ES-I3 (cell line): ENCODE results near the gene PIAS2.
"Not testable (repeated sequence)": the region's sequence is repeated elsewhere in the genome, so short reads cannot be mapped to it uniquely, and the experiment has no call there.

Source experiments
- H3K36me3 ChIP-seq: 2 replicates; pipeline ENCODE4 v1.6.1; 2013; ENCODE audit warnings: mild to moderate bottlenecking, low read length, control low read depth, moderate library complexity; ENCODE audit not compliant: insufficient read depth
- H3K4me1 ChIP-seq: 2 replicates; pipeline ENCODE4 v1.6.1; 2013; ENCODE audit warnings: mild to moderate bottlenecking, control low read depth, low read length; ENCODE audit not compliant: insufficient read depth
- H3K9ac ChIP-seq: 2 replicates; pipeline ENCODE4 v1.6.1; 2013; ENCODE audit warnings: low read depth, mild to moderate bottlenecking, low read length, moderate library complexity
- H3K9me3 ChIP-seq: 2 replicates; pipeline ENCODE4 v1.6.1; 2013; ENCODE audit warnings: mild to moderate bottlenecking, low read length, moderate library complexity; ENCODE audit not compliant: control insufficient read depth, insufficient read depth

The PIAS2 gene, protein sequence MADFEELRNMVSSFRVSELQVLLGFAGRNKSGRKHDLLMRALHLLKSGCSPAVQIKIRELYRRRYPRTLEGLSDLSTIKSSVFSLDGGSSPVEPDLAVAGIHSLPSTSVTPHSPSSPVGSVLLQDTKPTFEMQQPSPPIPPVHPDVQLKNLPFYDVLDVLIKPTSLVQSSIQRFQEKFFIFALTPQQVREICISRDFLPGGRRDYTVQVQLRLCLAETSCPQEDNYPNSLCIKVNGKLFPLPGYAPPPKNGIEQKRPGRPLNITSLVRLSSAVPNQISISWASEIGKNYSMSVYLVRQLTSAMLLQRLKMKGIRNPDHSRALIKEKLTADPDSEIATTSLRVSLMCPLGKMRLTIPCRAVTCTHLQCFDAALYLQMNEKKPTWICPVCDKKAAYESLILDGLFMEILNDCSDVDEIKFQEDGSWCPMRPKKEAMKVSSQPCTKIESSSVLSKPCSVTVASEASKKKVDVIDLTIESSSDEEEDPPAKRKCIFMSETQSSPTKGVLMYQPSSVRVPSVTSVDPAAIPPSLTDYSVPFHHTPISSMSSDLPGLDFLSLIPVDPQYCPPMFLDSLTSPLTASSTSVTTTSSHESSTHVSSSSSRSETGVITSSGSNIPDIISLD

DNA sequence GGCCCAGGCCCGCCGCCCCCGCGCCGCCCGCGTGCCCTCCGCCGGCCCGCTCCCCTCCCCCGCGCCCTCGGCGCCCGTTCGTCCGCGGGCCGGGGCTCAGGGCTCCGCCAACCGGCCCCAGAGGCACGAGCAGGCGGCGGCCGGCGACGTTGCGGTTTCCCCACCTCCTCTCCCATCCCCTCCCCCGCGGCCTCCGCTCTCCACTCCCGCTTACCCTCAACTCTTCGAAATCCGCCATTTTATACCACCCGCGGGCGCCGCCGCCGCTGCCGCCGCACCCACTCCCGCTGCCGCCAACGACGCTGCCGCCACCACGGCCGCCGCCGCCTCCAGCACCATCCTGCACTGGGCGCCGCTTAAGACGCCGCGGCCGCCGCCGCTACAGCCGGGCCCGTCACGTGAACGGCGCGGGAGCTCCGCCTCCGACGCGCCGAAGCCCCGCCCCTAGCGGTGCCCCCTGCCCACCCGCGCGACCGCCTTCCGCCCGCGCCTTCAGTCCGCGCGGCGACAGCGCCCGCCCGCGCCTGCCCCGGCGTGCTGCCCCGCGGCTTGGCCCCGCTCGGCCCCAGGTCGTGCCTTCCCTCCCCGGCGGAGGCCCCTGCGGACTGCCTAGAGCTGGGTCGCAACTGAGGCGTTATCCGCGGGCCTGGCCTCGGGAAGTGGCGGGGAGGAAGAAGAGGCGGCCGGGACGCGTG, at the start of gene PIAS2, which contains the start of gene KATNAL2:
Gene PIAS2 (minus strand): TSS at position 400 of the 695 bp plus-strand sequence. CDS start 162 bp downstream, at position 238.
Gene KATNAL2 (plus strand): TSS at position 495 of the 695 bp plus-strand sequence. CDS start 29,271 bp downstream, outside the sequence.
- Histone ChIP-seq H3K36me3 (no peaks in the 10 kb centered on the region), H3K9me3 (no peaks in the 10 kb centered on the region), H3K4me1 (peaks cover 12% of the 10 kb centered on the region), H3K9ac (peak within 1 kb of the TSS; percentile 96)

DNA sequence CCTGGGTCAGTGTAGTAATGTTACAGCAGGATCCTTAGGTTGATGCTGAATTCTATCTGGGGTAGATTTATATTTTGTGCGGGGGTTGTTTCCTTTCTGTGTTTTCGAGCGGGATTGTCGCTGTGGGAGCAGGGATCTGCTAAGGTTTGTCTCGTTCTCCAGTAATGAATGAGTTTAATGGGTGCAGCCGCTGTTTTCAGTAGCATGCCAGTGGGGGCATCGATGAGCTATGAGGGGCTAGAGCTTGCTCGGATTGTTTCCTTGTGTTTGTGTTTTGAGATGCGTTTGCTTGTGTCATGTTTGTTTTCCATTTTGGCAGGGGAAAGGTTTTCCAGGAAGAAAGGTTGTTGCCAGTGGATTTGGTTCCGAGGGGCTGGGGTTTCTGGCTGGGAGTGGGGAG, 49.0 kb upstream of the PIAS2 start:
- not testable (repeated sequence) for H3K9me3 ChIP-seq, H3K36me3 ChIP-seq, H3K4me1 ChIP-seq, H3K9ac ChIP-seq

DNA sequence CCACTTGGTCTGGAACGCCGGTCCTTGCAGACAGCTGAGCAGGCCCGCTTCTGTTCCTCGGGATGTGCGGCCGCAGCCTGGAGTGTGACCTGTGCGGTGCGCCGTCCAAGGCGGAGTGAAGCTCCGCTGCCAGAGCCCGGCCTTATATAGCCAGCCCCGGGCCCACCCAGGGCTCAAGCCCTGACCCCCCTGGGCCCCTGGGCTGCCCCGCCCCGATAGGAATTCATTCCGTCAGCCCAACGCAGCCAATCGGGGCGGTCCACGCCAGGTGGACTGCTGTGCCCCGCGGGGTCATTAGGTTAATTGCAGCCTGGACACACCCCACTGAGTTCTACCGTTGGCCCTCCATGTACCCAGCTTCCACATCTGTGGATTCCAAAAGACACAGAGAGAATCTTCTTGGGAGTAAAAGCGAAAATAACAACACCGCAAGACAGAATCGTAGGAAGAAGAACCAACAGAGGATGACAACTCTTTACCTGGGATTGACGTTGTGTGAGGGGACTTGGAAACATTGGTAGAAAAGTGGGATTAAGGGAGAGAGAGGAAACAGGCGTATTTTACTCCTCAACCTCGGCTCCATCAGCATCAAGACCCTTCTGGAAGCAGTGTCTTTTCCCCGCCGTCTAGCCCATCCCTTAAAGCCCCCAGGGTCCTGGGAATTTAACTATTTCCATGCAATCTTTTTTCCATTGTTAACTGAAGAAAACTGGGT, 47.4 kb upstream of the PIAS2 start:
- not testable (repeated sequence) for H3K9me3 ChIP-seq, H3K4me1 ChIP-seq, H3K9ac ChIP-seq, H3K36me3 ChIP-seq

DNA sequence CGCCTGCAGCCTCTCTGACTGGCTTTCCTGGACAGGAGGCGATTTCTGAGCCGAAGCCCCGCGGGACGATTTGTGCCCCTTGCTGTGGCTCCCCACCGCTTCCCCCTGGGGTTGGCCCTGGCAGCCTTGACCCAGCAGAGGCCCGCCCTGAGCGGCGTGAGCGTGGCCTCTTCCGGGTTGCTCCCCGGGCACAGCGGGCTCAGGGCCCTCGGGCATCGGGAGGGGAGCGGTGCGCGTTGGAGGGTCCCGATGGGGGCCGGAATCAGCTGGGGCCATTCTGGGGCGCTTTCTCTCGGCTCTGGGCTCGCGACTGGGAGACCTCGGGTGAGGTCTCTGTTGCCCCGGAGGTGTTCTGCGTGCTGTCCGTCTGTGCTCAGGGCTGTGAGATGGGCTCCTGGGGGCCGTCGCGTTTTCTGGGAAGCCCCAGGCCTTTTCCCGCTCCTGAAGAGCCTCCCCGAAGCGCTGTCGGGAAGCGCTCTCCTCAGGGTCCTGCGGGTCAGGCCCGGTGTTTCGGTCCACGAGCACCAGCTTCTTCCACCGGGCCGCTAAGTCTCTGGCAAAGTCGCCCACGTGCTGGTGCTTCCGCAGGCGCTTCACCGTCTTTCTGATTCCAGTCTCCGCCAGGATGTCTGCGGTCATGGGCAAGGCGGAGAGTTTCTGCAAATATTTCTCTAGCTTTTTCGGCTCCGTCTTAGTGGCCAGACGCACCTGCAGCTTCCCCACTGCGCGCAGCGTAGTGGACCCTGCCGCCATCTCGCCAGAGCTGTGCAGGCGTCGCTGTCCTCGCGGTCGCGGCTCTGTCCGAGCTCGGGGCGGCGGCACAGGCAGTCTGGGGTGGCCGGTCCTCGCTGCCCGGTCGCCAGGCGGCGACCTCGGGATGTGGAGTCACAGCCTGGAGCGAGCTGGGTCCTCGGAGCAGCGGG, 46.6 kb upstream of the PIAS2 start:
- not testable (repeated sequence) for H3K4me1 ChIP-seq, H3K9me3 ChIP-seq, H3K9ac ChIP-seq, H3K36me3 ChIP-seq

DNA sequence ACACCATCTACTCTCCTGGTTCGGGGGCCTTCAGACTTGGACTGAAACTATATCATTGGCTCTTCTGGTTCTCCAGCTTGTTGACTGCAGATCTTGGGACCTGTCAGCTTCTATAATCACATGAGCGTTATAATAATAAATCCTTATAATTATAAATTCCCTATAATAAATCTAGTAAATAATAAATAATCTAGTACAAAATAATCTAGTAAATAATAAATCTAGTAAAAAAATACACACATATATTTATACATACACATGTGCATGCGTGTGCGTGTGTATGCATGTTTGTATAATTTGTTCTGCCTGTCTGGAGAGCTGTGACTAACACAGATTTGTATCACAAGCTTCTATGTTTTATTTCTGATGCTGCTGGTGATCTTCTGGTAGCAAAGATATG, 40.9 kb upstream of the PIAS2 start:
- no peaks in the 10 kb centered on the region for H3K4me1 ChIP-seq
- H3K36me3 ChIP-seq = no peaks in the 10 kb centered on the region
- no peaks in the 10 kb centered on the region; the same call in 1 of the 2 replicates for H3K9me3 ChIP-seq
- no peak overlapping the region for H3K9ac ChIP-seq

DNA sequence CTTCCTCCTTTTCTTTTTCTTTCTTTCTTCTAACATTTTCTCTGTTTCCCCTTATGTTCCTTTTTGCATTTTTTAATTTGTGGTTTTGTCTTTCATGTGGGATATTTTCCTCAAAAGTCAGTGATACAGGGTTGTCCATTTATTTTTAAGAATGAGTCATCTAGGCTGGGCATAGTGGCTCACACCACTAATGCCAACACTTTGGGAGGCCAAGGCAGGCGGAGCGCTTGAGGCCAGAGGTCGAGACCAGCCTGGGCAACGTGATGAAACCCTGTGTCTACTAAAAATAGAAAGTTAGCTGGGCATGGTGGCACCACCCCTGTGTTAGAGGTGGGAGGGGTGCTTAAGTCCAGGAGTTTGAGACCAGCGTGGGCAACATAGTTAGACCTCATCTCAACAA, 35.9 kb upstream of the PIAS2 start:
- Histone ChIP-seq H3K9ac (no peak overlapping the region), H3K9me3 (no peaks in the 10 kb centered on the region), H3K36me3 (no peaks in the 10 kb centered on the region), H3K4me1 (no peaks in the 10 kb centered on the region)

DNA sequence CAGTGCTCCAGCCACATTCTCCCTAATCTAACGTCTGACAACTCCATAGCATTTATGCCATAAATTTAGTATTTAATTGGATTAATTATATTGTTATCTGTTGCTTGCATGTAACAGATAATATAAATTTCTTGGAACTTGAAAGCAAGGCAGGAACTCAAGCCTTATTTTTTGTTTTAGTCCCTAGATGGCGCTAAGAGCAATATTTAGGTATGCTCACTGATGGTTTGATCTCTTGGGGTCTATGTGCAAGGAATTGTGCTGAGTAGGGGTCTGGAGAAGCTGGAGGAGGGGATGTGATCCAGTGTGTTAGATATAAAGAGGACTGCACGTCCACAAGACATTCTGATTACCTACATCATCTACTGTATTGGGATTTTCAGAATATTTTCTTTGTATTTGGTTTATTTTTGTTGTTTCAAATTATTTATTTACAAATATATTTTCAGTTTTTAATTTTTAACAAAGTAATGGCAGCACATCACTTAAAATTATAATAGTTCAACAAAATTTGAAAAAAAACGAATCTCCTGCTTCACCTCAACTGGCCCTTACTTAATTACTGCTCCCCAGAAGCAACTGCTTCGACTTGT, 32.9 kb upstream of the PIAS2 start:
- no peaks in the 10 kb centered on the region for H3K4me1 ChIP-seq
- H3K36me3 ChIP-seq = no peaks in the 10 kb centered on the region
- H3K9me3 ChIP-seq = no peaks in the 10 kb centered on the region
- no peak overlapping the region for H3K9ac ChIP-seq

DNA sequence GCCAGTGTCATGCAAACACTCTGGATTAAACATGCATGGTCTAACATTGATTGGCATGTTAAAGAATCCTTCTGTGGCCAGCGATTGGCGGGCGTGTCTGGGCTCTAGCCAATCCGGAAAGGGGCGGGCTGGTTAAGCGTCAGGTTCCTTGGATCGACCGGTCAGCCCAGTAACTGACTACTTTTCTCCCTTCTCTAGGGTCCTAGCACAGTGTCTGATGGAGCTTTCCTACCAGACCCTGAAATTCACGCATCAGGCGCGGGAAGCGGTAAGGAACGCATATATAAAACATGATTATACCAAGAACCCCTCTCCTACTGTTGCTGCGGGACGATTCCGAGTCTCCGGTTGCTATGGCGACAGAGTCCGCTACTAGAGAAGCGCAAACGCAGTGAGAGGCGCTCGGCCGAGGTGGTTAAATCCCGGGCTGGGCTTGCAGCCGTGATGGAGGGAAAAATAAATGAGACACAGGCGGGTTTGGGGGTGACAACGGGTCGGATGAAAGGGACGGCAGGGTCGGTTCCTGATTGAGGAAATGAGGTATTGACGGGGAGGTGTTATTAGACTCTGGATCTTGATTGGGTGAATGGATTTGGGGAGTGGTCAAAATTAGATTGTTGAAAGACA, 29.5 kb upstream of the PIAS2 start:
- Histone ChIP-seq H3K9ac (peak overlapping the region; percentile 90), H3K4me1 (no peaks in the 10 kb centered on the region), H3K9me3 (no peaks in the 10 kb centered on the region), H3K36me3 (no peaks in the 10 kb centered on the region)

DNA sequence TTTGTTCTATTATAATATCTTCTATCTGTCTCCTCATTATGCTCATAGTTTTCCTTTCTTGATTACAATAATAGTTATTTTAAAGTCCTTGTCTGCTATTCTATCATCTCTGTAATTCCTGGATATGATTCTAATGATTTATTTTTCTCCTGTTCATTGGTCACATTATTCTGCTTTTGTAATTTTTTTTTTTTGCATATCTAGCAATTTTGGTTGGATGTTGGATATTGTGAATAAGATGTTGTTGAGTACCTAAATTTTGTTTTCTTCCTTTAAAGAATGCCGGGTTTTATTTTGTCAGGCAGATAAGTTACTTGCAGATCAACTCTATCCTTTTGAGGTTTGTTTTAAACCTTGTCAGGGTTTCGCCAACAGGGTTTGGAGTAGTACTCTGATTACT, 25.3 kb upstream of the PIAS2 start:
- Histone ChIP-seq H3K9ac (no peak overlapping the region), H3K36me3 (no peaks in the 10 kb centered on the region), H3K4me1 (0 out of 2 replicates have a peak, but pooled peaks cover 4% of the 10 kb centered on the region), H3K9me3 (no peaks in the 10 kb centered on the region)

DNA sequence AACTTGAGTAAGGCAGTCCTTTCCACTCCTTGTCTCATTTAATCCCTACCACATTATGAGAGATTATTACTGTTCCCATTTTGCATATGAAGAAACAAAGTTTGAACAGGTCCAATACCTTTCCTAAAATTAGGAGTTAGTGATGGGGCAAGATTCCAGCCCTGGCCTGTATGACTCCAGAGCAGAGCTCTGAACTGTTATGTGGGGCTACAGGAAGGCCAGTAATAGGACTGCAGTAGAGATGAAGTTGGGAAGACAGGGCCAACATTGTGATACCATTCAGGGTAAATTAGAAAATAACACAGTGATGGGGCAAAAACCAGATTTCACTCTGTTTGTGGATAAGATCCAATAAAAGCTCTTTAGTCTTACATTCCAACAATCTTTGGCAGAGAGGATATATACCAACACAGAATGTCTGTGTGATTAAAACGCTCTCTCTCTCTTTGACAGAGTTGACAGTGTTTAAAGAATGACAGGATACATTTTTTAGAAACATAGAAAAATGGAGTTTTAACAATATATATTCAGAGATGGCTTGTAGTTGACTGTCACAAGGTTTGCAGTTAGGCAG, 22.8 kb upstream of the PIAS2 start:
- Histone ChIP-seq H3K9ac (no peak overlapping the region), H3K9me3 (no peaks in the 10 kb centered on the region), H3K36me3 (no peaks in the 10 kb centered on the region), H3K4me1 (0 out of 2 replicates have a peak, but pooled peaks cover 4% of the 10 kb centered on the region)

DNA sequence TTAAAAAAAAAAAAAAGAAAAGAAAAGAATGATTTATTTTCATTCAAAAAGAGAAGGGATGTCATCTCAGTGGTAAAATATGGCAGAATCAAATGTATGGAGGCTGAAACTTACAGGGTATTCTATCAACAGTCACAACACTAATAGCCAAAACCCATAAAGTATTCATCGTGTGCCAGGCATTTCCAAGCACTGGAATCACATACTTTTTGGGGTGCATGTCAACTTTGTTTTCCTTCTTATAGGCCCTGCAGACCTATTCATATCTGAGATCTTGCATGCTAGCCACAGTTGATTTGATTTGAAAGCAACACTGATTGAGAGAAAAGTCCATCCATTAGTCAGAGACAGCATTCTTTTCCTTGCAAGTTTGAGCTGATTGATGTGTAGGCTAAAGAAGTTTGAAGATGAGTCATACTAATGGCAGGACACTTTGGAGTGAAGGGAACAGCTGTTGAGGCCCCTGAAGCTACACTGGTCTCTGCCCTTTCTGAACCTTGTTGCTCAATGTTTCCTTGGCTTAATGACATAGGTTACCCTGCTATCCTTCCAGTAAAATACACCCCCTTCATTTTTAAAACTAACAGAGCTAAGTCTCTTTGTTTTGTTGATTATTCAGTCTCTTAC, 22.1 kb upstream of the PIAS2 start:
- Histone ChIP-seq H3K36me3 (no peaks in the 10 kb centered on the region), H3K9ac (no peak overlapping the region), H3K9me3 (no peaks in the 10 kb centered on the region), H3K4me1 (0 out of 2 replicates have a peak, but pooled peaks cover 4% of the 10 kb centered on the region)

DNA sequence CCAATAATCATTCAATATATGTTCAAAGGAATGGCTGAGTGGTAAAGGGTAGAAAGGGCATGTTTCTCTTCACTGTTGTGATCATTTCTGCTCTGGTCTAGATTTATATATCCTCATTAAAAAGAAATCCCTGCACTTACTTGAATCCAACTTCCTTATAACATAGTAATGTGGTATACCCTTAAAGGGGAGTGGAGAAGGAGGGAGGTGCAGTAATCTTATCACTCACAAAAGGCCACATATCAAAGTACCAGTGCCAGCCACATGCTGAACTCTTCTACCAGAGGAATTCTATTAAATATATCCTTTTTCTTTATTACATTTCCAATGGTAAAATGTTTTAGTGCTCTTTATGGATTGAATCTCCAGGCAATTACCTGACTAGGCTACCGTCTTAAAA, 3.3 kb upstream of the PIAS2 start:
- H3K9me3 ChIP-seq = no peaks in the 10 kb centered on the region
- no peak overlapping the region for H3K9ac ChIP-seq
- H3K4me1 ChIP-seq = no peaks in the 10 kb centered on the region
- H3K36me3 ChIP-seq = no peaks in the 10 kb centered on the region
